ENCODE data around the gene SLC39A11. TPM values are rescaled to one million over a fixed set of nuclear protein-coding genes. Genes with fewer than 3 reads are reported as not detected.

SLC39A11 gene
- total RNA-seq, 2 donors from 2014 or later = 27.8 to 39.6 TPM

- no peak overlapping the region for H3K27ac ChIP-seq
- no peaks in the 10 kb centered on the region for H3K9me3 ChIP-seq
- no peak for DNase-seq
- no peak for TF ChIP-seq CTCF (IDR thresholded peaks at IDR 0.05)
- no peak for TF ChIP-seq POLR2A (IDR thresholded peaks at IDR 0.05)
- H3K4me1 ChIP-seq = no peaks in the 10 kb centered on the region
- ATAC-seq = no peak
- 51 to 96% methylated on average over 4 of the region's 4 CpGs for WGBS, 2 donors
- intact Hi-C loops (cut with DNase I) = loop anchor here (10.0 kb wide), 1 partner anchor 127 kb away; no protein-coding TSS in a partner anchor
- no peaks in the 10 kb centered on the region for H3K36me3 ChIP-seq (replicated peaks in 1 of 2; ENCODE audit: insufficient read depth in 1 of 2, low read depth in 2 of 2)
- no peak overlapping the region for H3K4me3 ChIP-seq
- H3K27me3 ChIP-seq = no peaks in the 10 kb centered on the region
These were observed 400.9 kb downstream of the SLC39A11 start for GRCh38 chr17:72691586-72691985.

- H3K9me3 ChIP-seq = no peaks in the 10 kb centered on the region
- 88 to 94% methylated on average over 3 of the region's 3 CpGs for WGBS, 2 donors
- no peaks in the 10 kb centered on the region for H3K27me3 ChIP-seq
- H3K27ac ChIP-seq = no peak overlapping the region
- TF ChIP-seq CTCF (IDR thresholded peaks at IDR 0.05) (no peak), POLR2A (IDR thresholded peaks at IDR 0.05) (no peak)
- no peak for ATAC-seq
- intact Hi-C loops (cut with DNase I) = loop anchor here (10.0 kb wide), 1 partner anchor 126 kb away; no protein-coding TSS in a partner anchor
- no peaks in the 10 kb centered on the region for H3K4me1 ChIP-seq
- H3K36me3 ChIP-seq (replicated peaks in 1 of 2; ENCODE audit: insufficient read depth in 1 of 2, low read depth in 2 of 2) = no peaks in the 10 kb centered on the region
- DNase-seq = no peak
- H3K4me3 ChIP-seq = no peak overlapping the region
These were observed 401.5 kb downstream of the SLC39A11 start for GRCh38 chr17:72691017-72691416.

- intact Hi-C loops (cut with DNase I) = no loop called here
- Histone ChIP-seq H3K27me3 (no peaks in the 10 kb centered on the region), H3K27ac (peak overlapping the region in 2 of 4 donors; percentile 22 to 36), H3K4me3 (no peak overlapping the region), H3K36me3 (replicated peaks in 1 of 2; ENCODE audit: insufficient read depth in 1 of 2, low read depth in 2 of 2) (no peaks in the 10 kb centered on the region), H3K9me3 (no peaks in the 10 kb centered on the region), H3K4me1 (peaks cover 14% of the 10 kb centered on the region)
- DNase-seq (no peak), ATAC-seq (peak; percentile 16)
- WGBS, 2 donors = 34 to 53% methylated on average over 7 of the region's 7 CpGs
- no peak for TF ChIP-seq CTCF (IDR thresholded peaks at IDR 0.05)
- no peak for TF ChIP-seq POLR2A (IDR thresholded peaks at IDR 0.05)
These were observed 404.6 kb downstream of the SLC39A11 start for GRCh38 chr17:72687886-72688285.

- Histone ChIP-seq H3K9me3 (no peaks in the 10 kb centered on the region), H3K4me1 (peaks cover 14% of the 10 kb centered on the region), H3K4me3 (no peak overlapping the region), H3K27me3 (no peaks in the 10 kb centered on the region), H3K27ac (peak overlapping the region in 3 of 4 donors; percentile 40 to 68 (median 61)), H3K36me3 (replicated peaks in 1 of 2; ENCODE audit: insufficient read depth in 1 of 2, low read depth in 2 of 2) (no peaks in the 10 kb centered on the region)
- ATAC-seq (no peak), DNase-seq (no peak)
- TF ChIP-seq CTCF (IDR thresholded peaks at IDR 0.05) = no peak
- no peak for TF ChIP-seq POLR2A (IDR thresholded peaks at IDR 0.05)
- 92 to 95% methylated on average over 10 to 11 of the region's 11 CpGs for WGBS, 2 donors
- intact Hi-C loops (cut with DNase I) = no loop called here
These were observed 408.0 kb downstream of the SLC39A11 start for GRCh38 chr17:72684405-72685020.

Measured in body of pancreas (tissue), 4 donors.